C4-2B (cell line): ENCODE measurements around the gene KRTAP12-4.
"Not testable (repeated sequence)": the region's sequence is repeated elsewhere in the genome, so short reads cannot be mapped to it uniquely, and the experiment has no call there.

ENCODE experiments used
- H3K27ac ChIP-seq: fragments of 450-650 bp; 2 replicates; pipeline ENCODE4 v1.5.1; 2017
- CTCF ChIP-seq: fragments of 450-650 bp; conservative IDR thresholded peaks from 2 replicates; pipeline ENCODE4 v1.5.1; 2017; ENCODE audit warnings: mild to moderate bottlenecking
- ZFX ChIP-seq: fragments of 450-650 bp; IDR thresholded peaks from 2 replicates; pipeline ENCODE4 v1.6.1; 2017

The KRTAP12-4 gene

DNA sequence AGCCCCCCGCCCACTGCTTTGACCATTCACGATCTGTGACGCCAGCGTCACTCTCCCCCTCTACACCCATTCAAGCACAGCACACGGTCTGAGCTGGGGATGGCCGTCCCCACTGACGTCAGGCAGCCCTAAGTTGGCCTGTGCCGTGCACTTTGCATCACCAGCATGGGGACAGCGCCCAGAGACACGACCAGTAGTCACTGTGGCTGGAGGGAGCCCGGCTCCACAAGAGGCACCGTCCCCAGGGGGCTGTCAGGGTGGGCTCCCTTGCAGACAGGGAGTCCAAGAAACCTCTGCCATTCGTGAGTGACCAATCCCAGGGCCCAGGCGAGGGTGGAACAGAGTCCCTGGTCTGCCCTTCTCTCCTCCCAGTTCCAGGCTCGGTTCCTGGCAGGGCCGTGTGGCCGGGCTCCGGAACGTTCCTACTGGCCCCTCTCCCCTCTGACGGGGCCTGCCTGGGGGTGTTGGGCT is 40.3 kb downstream of the KRTAP12-4 start:
- H3K27ac ChIP-seq, result no peak overlapping the region
- TF ChIP-seq CTCF (no peak), ZFX (no peak)

DNA sequence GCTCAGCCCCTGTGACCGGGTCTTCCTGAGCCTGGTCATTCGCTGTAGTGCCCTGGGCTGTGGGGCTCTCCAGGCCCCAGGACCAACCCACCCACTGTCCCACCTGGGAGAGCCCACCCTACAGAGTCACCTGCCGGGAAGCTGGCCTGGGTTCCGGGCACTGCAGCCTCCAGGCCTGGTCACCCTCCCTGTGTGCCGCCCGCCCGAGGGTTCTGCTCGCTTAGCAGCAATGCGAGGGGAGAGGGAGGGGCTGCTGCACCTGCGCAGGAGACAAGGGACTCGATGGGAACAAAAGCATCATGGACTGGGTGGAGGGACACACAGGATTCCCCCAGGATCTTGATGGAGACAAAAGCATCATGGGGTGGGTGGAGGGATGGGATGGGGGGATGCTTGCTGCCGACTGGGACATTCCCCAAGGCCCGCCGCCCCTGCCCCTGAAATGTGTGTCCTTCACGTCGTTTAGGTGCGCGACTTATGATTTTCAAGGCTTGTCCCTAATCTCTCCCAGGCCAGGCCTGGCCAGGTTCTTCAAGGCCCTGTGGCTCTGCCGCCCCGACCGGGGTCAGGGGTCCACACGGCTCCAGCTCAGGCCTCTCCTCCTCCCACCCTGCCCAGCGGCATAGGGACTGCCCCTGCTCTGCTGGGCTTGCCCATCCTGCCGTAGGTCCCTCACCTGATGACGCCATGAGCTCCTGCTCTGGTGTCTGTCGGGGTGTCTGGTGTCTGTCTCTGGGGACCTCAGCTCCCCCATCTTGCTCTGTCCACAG is 40.9 kb downstream of the KRTAP12-4 start:
- H3K27ac ChIP-seq, result no peak overlapping the region
- no peak for TF ChIP-seq ZFX
- no peak for TF ChIP-seq CTCF

DNA sequence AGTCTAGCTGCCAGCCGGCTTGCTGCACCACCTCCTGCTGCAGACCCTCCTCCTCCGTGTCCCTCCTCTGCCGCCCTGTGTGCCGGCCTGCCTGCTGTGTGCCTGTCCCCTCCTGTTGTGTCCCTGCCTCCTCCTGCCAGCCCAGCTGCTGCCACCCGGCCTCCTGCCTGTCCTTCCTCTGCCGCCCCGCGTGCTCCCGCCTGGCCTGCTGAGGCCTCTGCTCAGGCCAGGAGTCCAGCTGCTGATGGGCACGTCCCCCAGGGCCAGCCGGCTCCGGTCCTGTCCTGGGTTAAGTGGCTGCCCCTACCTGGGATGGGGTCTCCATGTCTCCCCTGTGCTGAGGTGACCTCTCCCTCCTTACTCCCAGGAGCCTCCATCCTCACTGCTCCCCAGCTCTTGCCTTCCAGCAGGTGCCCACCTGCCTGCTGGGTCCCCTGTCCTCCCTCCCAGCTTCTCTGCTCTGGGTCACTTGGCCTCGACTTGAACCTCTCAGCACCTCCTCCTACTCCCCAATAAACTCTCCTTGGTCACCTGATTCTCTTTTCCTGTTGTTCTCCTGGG is 41.7 kb downstream of the KRTAP12-4 start:
- H3K27ac ChIP-seq, result no peak overlapping the region
- TF ChIP-seq CTCF, result no peak
- TF ChIP-seq ZFX, result no peak

DNA sequence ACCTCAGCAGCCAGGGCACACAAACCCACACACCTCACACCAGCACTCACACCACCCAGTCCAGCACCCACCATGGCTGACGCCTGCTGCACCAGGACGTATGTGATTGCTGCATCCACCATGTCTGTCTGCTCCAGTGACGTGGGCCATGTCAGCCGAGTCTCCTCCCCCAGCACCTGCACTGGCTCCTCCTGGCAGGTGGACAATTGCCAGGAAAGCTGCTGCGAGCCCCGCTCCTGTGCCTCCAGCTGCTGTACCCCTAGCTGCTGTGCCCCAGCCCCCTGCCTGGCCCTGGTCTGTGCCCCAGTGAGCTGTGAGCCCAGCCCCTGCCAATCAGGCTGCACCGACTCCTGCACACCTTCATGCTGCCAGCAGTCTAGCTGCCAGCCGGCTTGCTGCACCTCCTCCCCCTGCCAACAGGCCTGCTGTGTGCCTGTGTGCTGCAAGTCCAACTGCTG is 42.4 kb downstream of the KRTAP12-4 start, which contains the start of gene KRTAP10-8:
Gene KRTAP10-8 (plus strand): TSS at position 51 of the 458 bp plus-strand sequence. CDS start 22 bp downstream, at position 73.
- TF ChIP-seq ZFX (no peak), CTCF (no peak)
- H3K27ac ChIP-seq, result no peak within 1 kb of the TSS

- H3K27ac ChIP-seq, result no peak overlapping the region
- no peak for TF ChIP-seq ZFX
- TF ChIP-seq CTCF, result no peak
Measured at GRCh38 chr21:44611551-44611950, 42.9 kb downstream of the KRTAP12-4 start.

DNA sequence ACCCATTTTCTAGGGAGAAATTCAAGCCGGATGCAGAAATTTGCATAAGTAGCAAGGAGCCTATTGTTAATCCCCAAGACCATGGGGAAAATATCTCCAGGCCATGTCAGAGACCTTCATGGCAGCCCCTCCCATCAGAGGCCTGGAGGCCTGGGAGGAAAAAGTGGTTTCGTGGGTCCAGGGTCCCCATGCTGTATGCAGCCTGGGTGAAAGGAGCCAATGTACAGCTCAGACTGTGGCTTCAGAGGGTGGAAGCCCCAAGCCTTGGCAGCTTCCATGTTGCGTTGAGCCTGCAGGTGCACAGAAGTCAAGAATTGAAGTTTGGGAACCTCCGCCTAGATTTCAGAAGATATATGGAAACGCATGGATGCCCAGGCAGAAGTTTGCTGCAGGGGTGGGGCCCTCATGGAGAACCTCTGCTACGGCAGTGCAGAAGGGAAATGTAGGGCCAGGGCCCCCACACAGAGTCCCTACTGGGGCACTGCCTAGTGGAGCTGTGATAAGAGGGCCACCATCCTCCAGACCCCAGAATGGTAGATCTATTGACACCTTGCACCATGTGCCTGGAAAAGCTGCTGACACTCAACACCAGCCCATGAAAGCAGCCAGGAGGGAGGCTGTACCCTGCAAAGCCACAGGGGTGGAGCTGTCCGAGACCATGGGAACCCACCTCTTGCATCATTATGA is 44.2 kb downstream of the KRTAP12-4 start:
- H3K27ac ChIP-seq, result not testable (repeated sequence)

GRCh38 chr21:44609193-44609592 is 45.3 kb downstream of the KRTAP12-4 start:
- no peak overlapping the region for H3K27ac ChIP-seq

More at GRCh38 chr21:44609193-44609592, 45.3 kb downstream of the KRTAP12-4 start:
- TF ChIP-seq CTCF, result no peak
- TF ChIP-seq ZFX, result no peak
